ENCODE measurements around the gene SLC22A15.

The SLC22A15 gene

DNA sequence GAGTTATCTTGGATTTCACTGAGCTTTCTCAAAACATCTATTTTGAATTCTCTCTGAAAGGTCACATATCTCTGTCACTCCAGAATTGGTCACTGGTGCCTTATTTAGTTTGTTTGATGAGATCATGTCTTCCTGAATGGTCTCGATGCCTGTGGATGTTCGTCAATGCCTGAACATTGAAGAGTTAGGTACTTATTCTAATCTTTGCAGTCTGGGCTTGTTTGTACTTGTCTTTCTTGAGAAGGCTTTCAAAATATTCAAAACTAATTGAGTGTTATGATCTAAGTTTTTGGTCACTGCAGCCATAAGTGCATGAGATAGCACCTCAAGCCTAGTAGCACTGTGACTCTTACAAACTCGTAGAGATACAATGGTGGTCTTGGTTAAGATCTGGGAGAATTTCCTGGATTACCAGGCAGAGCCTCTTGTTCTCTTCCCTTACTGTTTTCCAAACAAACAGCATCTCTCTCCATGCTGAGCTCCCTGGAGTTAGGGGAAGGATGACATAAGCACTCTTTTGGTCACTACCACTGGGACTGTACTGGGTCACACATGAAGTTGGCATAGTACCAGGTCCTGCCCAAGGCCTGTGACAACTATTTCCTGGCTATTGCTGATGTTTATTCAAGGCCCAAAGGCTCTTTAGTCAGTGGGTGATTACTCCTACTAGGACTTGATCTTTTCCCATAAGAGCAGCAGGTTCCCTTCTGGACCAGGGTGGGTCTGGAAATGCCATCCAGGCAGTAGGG lies 25.6 kb downstream of the SLC22A15 start:
- TF ChIP-seq, protein P1, sequence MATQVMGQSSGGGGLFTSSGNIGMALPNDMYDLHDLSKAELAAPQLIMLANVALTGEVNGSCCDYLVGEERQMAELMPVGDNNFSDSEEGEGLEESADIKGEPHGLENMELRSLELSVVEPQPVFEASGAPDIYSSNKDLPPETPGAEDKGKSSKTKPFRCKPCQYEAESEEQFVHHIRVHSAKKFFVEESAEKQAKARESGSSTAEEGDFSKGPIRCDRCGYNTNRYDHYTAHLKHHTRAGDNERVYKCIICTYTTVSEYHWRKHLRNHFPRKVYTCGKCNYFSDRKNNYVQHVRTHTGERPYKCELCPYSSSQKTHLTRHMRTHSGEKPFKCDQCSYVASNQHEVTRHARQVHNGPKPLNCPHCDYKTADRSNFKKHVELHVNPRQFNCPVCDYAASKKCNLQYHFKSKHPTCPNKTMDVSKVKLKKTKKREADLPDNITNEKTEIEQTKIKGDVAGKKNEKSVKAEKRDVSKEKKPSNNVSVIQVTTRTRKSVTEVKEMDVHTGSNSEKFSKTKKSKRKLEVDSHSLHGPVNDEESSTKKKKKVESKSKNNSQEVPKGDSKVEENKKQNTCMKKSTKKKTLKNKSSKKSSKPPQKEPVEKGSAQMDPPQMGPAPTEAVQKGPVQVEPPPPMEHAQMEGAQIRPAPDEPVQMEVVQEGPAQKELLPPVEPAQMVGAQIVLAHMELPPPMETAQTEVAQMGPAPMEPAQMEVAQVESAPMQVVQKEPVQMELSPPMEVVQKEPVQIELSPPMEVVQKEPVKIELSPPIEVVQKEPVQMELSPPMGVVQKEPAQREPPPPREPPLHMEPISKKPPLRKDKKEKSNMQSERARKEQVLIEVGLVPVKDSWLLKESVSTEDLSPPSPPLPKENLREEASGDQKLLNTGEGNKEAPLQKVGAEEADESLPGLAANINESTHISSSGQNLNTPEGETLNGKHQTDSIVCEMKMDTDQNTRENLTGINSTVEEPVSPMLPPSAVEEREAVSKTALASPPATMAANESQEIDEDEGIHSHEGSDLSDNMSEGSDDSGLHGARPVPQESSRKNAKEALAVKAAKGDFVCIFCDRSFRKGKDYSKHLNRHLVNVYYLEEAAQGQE (IDR thresholded peaks at IDR 0.05; ENCODE audit: insufficient replicate concordance, low read depth), result no peak
- TF ChIP-seq SPI1 (IDR thresholded peaks at IDR 0.05; ENCODE audit: borderline replicate concordance, low read depth), result no peak
- no peak for TF ChIP-seq POLR2AphosphoS5 (IDR thresholded peaks at IDR 0.05; ENCODE audit: low read depth)
- Histone ChIP-seq H3K27ac (replicated peaks) (no peak overlapping the region), H3K27me3 (ENCODE audit: insufficient read depth, poor library complexity, severe bottlenecking) (no peaks in the 10 kb centered on the region), H3K4me3 (replicated peaks; ENCODE audit: insufficient read depth, low read length) (no peak overlapping the region)
- DNase-seq (ENCODE audit: low read depth in 1 of 2, low spot score in 1 of 2), result no peak

DNA sequence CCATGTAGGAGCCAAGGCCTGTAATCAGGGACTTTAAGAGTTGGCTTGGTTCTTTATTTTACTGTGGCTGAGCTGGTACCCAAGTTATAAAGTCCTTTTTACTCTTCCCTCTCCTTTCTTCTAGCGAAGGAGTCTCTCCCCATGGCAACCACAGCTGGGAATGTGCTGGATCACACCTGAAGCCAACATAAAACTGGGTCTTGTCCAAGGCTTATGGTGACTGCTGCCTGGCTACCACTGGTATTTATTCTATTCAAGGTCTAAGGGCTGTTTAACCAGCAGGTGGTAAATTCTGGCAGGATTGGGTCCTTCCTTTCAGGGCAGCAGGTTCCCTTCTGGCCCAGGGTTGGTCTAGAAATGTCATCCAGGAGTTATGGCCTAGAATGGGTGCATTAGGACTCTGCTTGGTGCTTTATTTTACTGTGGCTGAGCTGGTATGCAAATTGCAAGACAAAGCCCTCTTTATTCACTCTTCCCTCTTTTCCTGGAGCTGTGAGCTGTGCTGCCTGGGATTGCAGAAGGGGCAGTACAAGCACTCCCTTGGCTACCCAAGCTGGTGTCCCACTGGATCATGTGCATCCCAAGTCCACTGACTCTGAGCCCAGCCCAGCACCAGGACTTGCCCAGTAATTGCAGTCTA lies 26.6 kb downstream of the SLC22A15 start:
- no peaks in the 10 kb centered on the region for H3K27me3 ChIP-seq (ENCODE audit: insufficient read depth, poor library complexity, severe bottlenecking)
- H3K27ac ChIP-seq (replicated peaks), result no peak overlapping the region
- no peak overlapping the region for H3K4me3 ChIP-seq (replicated peaks; ENCODE audit: insufficient read depth, low read length)
- TF ChIP-seq, protein P1 (IDR thresholded peaks at IDR 0.05; ENCODE audit: insufficient replicate concordance, low read depth), result no peak
- no peak for TF ChIP-seq POLR2AphosphoS5 (IDR thresholded peaks at IDR 0.05; ENCODE audit: low read depth)
- TF ChIP-seq SPI1 (IDR thresholded peaks at IDR 0.05; ENCODE audit: borderline replicate concordance, low read depth), result no peak
- no peak for TF ChIP-seq GABPA (IDR thresholded peaks at IDR 0.05; ENCODE audit: low read depth)
- TF ChIP-seq, protein P2, sequence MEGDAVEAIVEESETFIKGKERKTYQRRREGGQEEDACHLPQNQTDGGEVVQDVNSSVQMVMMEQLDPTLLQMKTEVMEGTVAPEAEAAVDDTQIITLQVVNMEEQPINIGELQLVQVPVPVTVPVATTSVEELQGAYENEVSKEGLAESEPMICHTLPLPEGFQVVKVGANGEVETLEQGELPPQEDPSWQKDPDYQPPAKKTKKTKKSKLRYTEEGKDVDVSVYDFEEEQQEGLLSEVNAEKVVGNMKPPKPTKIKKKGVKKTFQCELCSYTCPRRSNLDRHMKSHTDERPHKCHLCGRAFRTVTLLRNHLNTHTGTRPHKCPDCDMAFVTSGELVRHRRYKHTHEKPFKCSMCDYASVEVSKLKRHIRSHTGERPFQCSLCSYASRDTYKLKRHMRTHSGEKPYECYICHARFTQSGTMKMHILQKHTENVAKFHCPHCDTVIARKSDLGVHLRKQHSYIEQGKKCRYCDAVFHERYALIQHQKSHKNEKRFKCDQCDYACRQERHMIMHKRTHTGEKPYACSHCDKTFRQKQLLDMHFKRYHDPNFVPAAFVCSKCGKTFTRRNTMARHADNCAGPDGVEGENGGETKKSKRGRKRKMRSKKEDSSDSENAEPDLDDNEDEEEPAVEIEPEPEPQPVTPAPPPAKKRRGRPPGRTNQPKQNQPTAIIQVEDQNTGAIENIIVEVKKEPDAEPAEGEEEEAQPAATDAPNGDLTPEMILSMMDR (IDR thresholded peaks at IDR 0.05; ENCODE audit: insufficient read depth, low read length), result no peak
- DNase-seq (ENCODE audit: low read depth in 1 of 2, low spot score in 1 of 2), result no peak

DNA sequence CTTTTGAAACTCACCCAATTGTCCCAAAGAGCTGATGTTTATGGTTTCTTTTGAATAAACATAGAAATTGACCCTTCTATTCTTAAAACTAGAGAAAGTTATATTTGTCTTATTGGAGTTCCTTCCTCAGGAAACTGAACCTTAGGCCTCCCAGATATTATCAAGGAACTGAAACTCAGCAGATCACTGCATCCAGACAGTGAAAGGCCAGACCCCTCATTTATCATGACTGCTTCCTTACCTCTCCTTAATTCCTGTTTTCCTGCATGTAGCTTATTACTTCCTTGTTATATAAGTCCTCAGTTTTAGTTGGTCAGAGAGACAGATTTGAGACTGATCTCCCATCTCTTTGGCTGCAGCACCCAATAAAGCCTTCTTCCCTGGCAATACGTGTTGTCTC lies 27.5 kb downstream of the SLC22A15 start:
- H3K4me3 ChIP-seq (replicated peaks; ENCODE audit: insufficient read depth, low read length), result no peak overlapping the region
- no peak overlapping the region for H3K27ac ChIP-seq (replicated peaks)

DNA sequence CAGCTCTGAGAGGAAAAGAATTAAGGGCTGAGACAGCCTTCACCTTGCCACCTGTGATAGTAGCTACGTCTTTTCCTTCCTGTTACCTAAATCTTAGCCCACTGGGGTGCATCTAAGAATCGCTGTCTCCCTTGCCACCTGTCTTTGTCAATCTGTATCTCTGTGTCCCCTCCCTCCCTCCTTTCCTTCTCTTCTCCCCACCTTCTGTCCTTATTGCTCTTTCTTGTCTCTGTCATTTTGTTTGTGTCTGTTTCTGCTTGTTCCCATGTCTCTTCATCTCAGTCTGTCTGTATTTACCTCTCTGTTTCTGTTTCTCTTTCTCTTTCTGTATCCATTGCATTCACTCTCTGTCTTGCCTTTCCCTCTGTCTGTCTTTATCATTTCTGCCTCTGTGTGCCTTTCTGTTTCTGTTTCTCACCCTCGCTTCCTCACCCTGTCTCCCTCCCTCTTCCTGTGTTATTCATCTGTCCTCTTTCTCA lies 30.2 kb downstream of the SLC22A15 start:
- H3K27me3 ChIP-seq (ENCODE audit: insufficient read depth, poor library complexity, severe bottlenecking), result no peaks in the 10 kb centered on the region
- H3K27ac ChIP-seq (replicated peaks), result no peak overlapping the region
- H3K4me3 ChIP-seq (replicated peaks; ENCODE audit: insufficient read depth, low read length), result no peak overlapping the region
- TF ChIP-seq SPI1 (IDR thresholded peaks at IDR 0.05; ENCODE audit: borderline replicate concordance, low read depth) (no peak), GABPA (IDR thresholded peaks at IDR 0.05; ENCODE audit: low read depth) (no peak), POLR2AphosphoS5 (IDR thresholded peaks at IDR 0.05; ENCODE audit: low read depth) (no peak)
- TF ChIP-seq, protein P1 (IDR thresholded peaks at IDR 0.05; ENCODE audit: insufficient replicate concordance, low read depth), result no peak
- TF ChIP-seq, protein P2 (IDR thresholded peaks at IDR 0.05; ENCODE audit: insufficient read depth, low read length), result no peak
- DNase-seq (ENCODE audit: low read depth in 1 of 2, low spot score in 1 of 2), result no peak

More for the DNA sequence above, 27.5 kb downstream of the SLC22A15 start:
- DNase-seq (ENCODE audit: low read depth in 1 of 2, low spot score in 1 of 2), result no peak
- TF ChIP-seq SPI1 (IDR thresholded peaks at IDR 0.05; ENCODE audit: borderline replicate concordance, low read depth) (no peak), POLR2AphosphoS5 (IDR thresholded peaks at IDR 0.05; ENCODE audit: low read depth) (no peak)
- TF ChIP-seq, protein P2 (IDR thresholded peaks at IDR 0.05; ENCODE audit: insufficient read depth, low read length), result no peak
- H3K27me3 ChIP-seq (ENCODE audit: insufficient read depth, poor library complexity, severe bottlenecking), result no peaks in the 10 kb centered on the region

Data from HL-60 (cell line).